HG03565 (cell line): ENCODE results near the gene SP4.

Source experiments
- ATAC-seq: cut with Tn5 transposase; IDR thresholded peaks from one replicate; pipeline ENCODE4 v1.9.1; 2021; ENCODE audit warnings: mild to moderate bottlenecking, moderate library complexity; ENCODE audit not compliant: unreplicated experiment

Gene SP4

GRCh38 chr7:21443149-21443841, 15.4 kb downstream of the SP4 start:
- ATAC-seq = no peak

DNA sequence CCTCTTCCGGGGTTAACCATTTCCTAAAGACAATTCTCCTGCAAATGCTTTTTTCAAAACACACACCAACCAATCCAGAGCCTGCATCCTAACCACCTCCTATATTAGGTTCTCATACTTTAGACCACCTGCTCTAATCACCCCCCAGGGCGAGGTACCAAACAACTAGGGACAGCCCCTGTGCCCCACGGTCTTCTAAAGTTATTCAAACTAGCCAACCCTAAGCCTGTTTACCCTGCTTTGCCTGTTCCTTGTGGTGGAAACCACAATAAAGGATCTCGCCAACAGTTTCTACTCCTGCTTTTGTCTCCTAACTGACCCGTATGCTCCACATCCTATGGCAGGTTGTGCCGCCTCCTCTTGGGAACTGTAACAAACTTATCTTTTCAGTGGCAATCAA, 21.1 kb downstream of the SP4 start:
- ATAC-seq = no peak

- no peak for ATAC-seq
These were observed 22.2 kb downstream of the SP4 start for GRCh38 chr7:21450076-21450475.

GRCh38 chr7:21450941-21451340, 23.1 kb downstream of the SP4 start:
- no peak for ATAC-seq

- no peak for ATAC-seq
These were observed 26.3 kb downstream of the SP4 start for GRCh38 chr7:21454182-21454581.

DNA sequence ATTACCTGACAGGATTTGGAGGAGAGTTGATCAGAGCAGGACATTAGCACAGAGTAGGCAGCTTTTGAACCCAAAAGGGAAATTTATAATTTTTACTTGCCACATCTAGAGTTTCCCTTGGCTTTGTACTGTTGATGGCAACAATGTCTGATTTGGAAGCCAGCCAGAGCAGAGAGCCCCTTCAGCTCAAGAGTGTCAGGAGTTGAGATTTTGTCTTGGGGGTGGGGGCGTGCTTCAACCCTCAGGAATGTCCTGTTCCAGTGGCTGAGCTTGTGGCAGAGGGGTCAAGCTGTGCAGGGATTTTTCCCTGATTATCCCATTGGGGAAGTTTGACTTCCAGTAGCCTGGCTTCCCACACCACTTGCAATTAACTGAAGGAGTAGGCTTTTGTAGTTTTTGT, 27.0 kb downstream of the SP4 start:
- ATAC-seq = no peak

DNA sequence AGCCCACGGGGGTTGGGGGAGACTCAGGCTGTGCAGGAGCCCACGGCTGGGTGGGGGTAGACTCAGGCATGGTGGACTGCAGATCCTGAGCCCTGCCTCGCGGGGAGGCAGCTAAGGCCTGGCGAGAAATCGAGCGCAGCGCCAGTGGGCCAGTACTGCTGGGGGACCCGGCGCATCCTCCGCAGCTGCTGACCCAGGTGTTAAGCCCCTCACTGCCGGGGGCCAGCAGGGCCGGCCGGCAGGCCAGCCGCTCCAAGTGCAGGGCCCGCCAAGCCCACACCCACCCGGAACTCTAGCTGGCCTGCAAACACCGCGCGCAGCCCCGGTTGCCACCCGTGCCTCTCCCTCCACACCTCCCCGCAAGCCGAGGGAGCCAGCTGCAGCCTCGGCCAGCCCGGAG, 33.4 kb downstream of the SP4 start:
- no peak for ATAC-seq

GRCh38 chr7:21462081-21462480, 34.2 kb downstream of the SP4 start:
- ATAC-seq = no peak

DNA sequence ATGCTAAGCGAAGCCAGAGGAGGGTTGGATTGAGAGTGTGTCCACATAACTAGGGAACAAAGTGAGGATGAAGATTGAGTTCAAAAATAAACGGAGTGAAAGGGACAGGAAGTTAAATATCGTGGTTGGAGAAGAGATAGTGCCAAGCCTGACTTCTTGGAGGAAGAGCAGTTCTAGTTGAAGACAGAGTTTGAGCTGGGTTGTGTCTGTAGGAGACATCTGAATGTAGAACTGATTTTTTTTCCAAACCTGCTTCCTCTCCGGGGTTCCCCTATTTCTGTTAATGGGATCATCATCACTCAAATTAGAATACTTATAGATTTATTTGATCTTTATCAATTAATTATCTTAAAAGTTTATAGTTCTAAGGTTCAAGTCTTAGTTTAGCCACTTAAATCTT, 35.6 kb downstream of the SP4 start:
- ATAC-seq = no peak

DNA sequence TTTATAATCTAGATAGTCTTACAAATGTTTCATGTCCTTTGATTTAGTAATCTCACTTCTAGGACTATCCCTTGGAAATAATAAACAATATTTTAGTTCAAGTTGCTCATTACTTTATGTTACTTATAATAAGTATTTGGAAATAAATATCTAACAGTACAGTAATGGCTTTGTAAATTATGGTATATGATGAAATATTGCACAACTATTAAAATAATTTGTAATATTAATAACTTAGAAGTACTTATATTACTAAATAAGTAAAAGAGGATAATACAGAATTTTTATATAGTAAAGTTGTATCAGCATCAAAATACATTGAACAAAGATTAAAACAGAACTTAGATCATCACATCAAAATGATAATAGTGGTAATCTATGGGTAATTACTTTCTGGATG, 41.1 kb downstream of the SP4 start:
- no peak for ATAC-seq

DNA sequence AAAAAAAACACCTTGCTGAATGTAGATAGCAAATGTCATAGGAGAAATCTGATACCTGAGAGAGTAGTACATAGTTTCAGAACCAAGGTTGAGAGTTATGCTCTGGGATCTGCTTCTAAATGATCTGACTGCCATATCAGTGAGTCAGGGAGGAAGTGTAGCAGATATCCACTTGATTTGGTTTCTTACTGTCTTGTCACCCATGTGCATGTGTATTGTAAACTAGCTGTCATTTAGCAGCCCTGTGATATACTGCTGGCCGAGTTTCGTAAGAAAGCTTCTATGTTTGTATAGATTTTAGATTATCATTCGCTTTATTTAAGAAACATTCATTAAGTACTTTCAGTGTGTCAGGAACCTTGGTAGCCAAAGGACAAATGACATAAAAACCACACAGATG, 42.0 kb downstream of the SP4 start:
- ATAC-seq = no peak

DNA sequence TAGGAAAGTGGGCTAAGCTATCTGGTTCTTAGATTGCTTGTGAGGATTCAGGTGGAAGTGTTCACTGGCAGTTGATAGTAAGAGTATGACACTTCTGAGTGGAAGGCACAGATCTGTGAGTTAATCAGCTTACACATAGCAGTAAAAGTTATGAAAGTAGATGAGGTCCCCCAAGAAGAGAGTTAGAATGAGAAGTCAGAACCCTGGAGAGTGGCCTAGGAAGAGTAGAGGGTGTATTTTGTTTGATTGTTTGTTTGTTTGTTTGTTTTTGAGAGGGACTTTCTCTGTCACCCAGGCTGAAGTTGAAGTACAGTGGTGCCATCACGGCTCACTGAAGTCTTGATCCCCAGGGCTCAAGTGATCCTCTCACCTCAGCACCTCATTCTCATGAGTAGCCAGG, 44.1 kb downstream of the SP4 start:
- no peak for ATAC-seq

DNA sequence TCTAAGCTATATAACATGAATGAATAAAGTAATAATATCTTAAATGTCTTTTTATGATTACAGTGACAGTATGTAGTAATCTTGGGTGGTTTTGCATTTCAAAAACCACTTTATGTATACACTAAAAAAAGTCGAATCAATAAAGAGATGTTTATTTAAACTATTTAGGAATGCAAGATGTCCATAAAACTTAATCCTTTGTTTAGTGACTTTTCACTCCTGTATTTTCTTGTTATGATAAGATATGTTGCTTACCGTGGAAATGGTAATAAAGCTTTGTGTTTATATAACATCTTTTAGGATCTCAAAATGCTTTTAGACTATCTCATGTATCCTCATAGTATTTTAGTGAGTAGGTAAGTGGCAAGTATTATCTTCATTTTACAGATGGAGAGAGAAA, 48.5 kb downstream of the SP4 start:
- no peak for ATAC-seq

DNA sequence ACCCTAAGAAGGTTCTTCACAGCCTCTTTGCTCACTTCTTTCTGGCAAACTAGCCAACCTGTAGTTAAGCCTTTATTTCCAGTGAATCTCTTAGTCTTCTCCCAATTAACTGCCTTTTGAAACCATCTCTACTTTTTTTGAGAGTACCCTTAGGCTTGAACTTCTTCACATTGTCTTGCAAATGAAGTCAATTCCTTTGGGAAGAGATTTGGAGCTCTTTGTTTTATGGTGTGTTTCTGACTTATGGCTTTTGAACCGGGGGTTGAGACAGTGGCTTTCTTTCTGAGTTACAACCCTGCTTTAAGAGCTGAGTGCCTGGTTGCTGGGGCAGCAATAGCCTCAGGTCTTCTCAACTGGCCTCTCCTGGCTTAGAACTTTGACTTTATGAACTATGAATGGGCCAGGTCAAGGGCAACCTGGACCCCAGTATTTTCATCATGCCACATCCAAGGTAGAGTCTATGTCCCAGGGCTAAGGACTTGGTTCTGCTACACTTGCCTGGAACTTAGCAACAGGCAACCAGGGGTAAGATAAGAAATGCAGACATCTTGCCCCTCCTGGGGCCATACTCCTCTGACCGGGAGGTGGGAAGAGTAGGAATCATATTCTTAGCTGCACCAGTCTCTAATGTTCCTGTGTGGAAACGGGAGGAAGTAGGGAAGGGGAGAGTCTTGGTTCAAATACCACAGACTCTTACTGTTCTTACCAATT, 53.0 kb downstream of the SP4 start:
- ATAC-seq = no peak

DNA sequence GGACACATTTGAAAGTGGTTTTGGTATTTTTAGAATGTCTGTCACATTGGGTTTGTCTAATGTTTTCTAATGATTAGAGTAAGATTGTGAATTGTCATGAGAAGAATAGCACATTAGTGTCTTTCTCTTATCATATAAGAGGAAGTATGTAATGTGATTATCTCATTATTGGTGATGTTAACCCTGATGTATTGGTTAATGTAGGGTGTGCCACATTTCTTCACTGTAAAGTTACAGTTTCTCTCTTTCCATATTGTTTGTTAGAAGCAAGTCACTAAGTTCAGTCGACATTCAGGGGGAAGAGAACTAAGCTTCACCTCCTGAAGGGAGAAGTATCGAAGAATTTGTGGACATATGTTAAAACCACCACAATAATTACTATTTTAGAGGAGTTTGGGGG, 58.6 kb downstream of the SP4 start:
- ATAC-seq = no peak

- ATAC-seq = no peak
These were observed 67.8 kb downstream of the SP4 start for GRCh38 chr7:21495731-21496130.

GRCh38 chr7:21497072-21497471, 69.2 kb downstream of the SP4 start:
- no peak for ATAC-seq

DNA sequence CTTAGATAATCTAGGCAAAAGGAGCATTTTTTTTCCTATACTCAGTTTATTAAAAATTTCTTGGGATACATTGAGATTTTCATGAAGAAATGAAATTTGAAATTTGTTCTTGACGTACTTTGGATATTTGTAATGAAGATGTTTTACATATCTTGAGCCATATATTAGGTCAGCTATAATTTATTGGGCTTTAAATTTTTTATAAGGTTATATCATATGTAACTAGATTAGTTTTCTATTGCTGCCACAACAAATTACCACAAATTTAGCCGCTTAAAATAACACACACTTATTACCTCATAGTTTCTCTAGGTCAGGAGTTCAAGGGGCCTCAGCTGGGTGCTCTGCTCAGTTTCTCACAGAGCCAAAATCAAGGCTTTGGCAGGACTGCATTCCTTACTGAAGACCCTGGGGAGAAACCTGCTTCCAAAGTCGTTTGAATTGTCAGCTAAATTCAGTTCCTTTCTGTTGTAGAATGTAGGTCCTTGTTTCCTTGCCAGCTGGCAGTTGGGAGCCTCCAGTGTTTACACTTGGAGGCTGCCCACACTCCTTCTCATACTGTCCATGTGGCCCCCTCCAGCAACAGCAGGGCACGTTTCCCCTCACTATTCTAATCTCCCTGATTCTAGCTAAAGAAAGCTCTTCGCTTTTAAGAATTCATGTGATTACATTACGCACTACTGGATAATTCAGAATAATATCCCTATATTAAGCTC, 72.4 kb downstream of the SP4 start:
- no peak for ATAC-seq

DNA sequence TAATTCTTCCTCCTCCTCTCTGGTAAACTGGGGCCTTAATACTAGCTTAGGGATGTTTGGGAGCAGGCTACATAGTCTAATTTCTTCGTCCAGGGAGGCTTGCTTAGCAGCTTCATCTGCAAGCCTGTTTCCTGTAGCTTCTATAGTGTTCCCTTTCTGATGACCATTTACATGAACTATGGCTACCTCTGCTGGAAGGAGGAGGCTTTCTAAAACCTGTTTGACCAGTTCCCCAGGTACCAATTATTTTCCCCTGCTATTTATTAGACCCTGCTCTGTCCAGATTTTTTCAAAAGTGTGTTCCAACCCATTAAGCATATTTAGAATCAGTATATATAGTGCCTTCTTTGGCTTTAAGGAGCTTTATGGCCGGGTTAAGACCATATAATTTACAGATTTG, 76.1 kb downstream of the SP4 start:
- no peak for ATAC-seq

DNA sequence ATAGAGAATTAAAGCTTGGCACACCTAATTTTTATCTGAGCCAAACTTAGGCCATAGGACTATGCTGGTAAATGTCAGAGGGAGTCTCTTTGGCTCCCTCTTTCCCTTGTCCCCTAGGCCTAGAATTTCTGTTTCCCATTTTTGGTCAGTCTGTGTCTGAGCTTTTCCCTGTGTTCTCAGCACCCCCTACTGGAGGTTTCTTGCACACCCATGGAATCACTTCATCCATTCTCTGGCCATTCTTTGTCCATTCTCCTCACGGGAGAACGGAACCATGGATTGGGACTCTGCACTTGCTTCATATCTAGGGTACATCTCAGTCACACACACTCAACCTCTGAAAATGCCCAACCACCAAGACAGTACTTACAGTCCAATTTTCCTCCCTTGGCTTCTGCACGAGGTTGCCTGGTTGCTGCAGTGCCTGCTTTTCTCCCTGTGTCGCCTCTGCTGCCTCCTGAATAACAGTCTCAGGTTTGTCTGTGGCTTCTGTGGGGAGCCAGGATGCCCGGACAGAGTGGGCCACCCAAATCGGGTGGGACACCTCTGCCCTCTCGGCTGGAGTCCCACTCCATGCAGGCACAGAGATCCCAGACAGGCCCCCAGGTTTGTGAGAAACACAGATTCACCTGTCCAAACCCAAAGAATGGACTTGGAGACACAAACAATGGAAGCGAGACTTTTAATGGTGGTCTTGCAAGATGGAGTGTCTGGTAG, 79.9 kb downstream of the SP4 start:
- no peak for ATAC-seq

- no peak for ATAC-seq
These were observed 80.7 kb downstream of the SP4 start for GRCh38 chr7:21508538-21508937.

DNA sequence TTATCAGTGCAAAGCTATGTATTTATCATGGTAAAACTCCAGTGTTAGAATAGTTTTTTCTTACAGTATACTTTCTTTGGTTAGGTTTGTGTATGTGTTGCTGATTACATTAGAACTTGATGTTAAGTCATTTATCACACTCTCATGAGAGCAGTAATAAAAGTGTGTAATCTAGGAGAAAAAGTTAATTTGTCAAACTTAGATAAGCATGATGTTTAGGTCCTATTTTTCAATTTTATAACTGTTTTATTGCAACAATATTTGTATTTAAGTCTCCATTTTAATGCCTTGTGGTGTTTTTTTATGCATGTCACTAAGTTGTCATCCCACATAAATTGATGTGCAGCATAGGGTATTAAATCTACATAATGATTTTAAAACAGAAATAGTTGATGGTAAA, 86.2 kb downstream of the SP4 start:
- ATAC-seq = no peak
